HUES48 (cell line): Measurements from ENCODE around the gene FAM219A.

Source experiments
- H3K27ac ChIP-seq: one replicate; pipeline ENCODE4 v1.7.0; 2013; ENCODE audit warnings: low read depth, low read length, inconsistent platforms
- H3K27me3 ChIP-seq: 2 replicates; pipeline ENCODE4 v1.6.1; 2013; ENCODE audit warnings: mild to moderate bottlenecking, low read length; ENCODE audit not compliant: control insufficient read depth, insufficient read depth
- H3K36me3 ChIP-seq: 2 replicates; pipeline ENCODE4 v1.6.1; 2013; ENCODE audit warnings: low read length; ENCODE audit not compliant: control insufficient read depth, insufficient read depth
- H3K4me1 ChIP-seq: 2 replicates; pipeline ENCODE4 v1.6.1; 2013; ENCODE audit warnings: mild to moderate bottlenecking, low read length; ENCODE audit not compliant: control insufficient read depth, insufficient read depth
- H3K4me3 ChIP-seq: 2 replicates; pipeline ENCODE4 v1.5.1; 2013; ENCODE audit warnings: mild to moderate bottlenecking, low read depth, low read length
- H3K9ac ChIP-seq: 2 replicates; pipeline ENCODE4 v1.6.1; 2013; ENCODE audit warnings: mild to moderate bottlenecking, low read depth, low read length, moderate library complexity
- H3K9me3 ChIP-seq: 2 replicates; pipeline ENCODE4 v1.6.1; 2013; ENCODE audit warnings: low read length; ENCODE audit not compliant: control insufficient read depth, insufficient read depth

The FAM219A gene

GRCh38 chr9:34459356-34459755 lies 986 bp upstream of the FAM219A start:
- H3K9ac ChIP-seq, result no peak overlapping the region
- no peaks in the 10 kb centered on the region for H3K36me3 ChIP-seq
- peaks cover 9% of the 10 kb centered on the region for H3K4me1 ChIP-seq
- no peak overlapping the region for H3K27ac ChIP-seq
- no peaks in the 10 kb centered on the region; the same call in 1 of the 2 replicates for H3K27me3 ChIP-seq
- H3K9me3 ChIP-seq, result no peaks in the 10 kb centered on the region
- no peak overlapping the region for H3K4me3 ChIP-seq

GRCh38 chr9:34458959-34459340 lies 580 bp upstream of the FAM219A start:
- no peak overlapping the region for H3K27ac ChIP-seq
- no peak overlapping the region for H3K9ac ChIP-seq
- peak overlapping the region; percentile 75 for H3K4me3 ChIP-seq
- H3K36me3 ChIP-seq, result no peaks in the 10 kb centered on the region
- H3K27me3 ChIP-seq, result no peaks in the 10 kb centered on the region; the same call in 1 of the 2 replicates
- H3K9me3 ChIP-seq, result no peaks in the 10 kb centered on the region
- peaks cover 9% of the 10 kb centered on the region for H3K4me1 ChIP-seq

GRCh38 chr9:34457266-34458012 lies 931 bp downstream of the FAM219A start:
- peaks cover 9% of the 10 kb centered on the region for H3K4me1 ChIP-seq
- H3K9me3 ChIP-seq, result no peaks in the 10 kb centered on the region
- H3K27me3 ChIP-seq, result no peaks in the 10 kb centered on the region; the same call in 1 of the 2 replicates
- no peak overlapping the region for H3K27ac ChIP-seq
- H3K4me3 ChIP-seq, result peak overlapping the region; percentile 78
- H3K9ac ChIP-seq, result peak overlapping the region; percentile 45; the same call in 1 of the 2 replicates
- H3K36me3 ChIP-seq, result no peaks in the 10 kb centered on the region

- Histone ChIP-seq H3K9ac (peak overlapping the region; percentile 45; the same call in 1 of the 2 replicates), H3K4me3 (peak overlapping the region; percentile 78), H3K4me1 (peaks cover 13% of the 10 kb centered on the region)
These were observed 1.6 kb downstream of the FAM219A start for GRCh38 chr9:34456746-34457145.

GRCh38 chr9:34456151-34456550 lies 2.2 kb downstream of the FAM219A start:
- no peak overlapping the region for H3K4me3 ChIP-seq
- H3K36me3 ChIP-seq, result no peaks in the 10 kb centered on the region
- H3K9ac ChIP-seq, result no peak overlapping the region
- peaks cover 16% of the 10 kb centered on the region for H3K4me1 ChIP-seq
- no peak overlapping the region for H3K27ac ChIP-seq
- no peaks in the 10 kb centered on the region for H3K9me3 ChIP-seq
- no peaks in the 10 kb centered on the region; the same call in 1 of the 2 replicates for H3K27me3 ChIP-seq

More at GRCh38 chr9:34456746-34457145, 1.6 kb downstream of the FAM219A start:
- no peaks in the 10 kb centered on the region for H3K36me3 ChIP-seq
- no peak overlapping the region for H3K27ac ChIP-seq
- H3K27me3 ChIP-seq, result no peaks in the 10 kb centered on the region; the same call in 1 of the 2 replicates
- no peaks in the 10 kb centered on the region for H3K9me3 ChIP-seq

GRCh38 chr9:34454571-34455065 lies 3.8 kb downstream of the FAM219A start:
- H3K9me3 ChIP-seq, result no peaks in the 10 kb centered on the region
- H3K36me3 ChIP-seq, result no peaks in the 10 kb centered on the region
- no peaks in the 10 kb centered on the region; the same call in 1 of the 2 replicates for H3K27me3 ChIP-seq
- H3K4me3 ChIP-seq, result no peak overlapping the region
- H3K27ac ChIP-seq, result no peak overlapping the region
- no peak overlapping the region for H3K9ac ChIP-seq
- H3K4me1 ChIP-seq, result peaks cover 18% of the 10 kb centered on the region

GRCh38 chr9:34452568-34452967 lies 5.8 kb downstream of the FAM219A start:
- Histone ChIP-seq H3K9ac (no peak overlapping the region), H3K4me3 (no peak overlapping the region), H3K27me3 (no peaks in the 10 kb centered on the region), H3K4me1 (peaks cover 14% of the 10 kb centered on the region), H3K9me3 (no peaks in the 10 kb centered on the region), H3K36me3 (no peaks in the 10 kb centered on the region), H3K27ac (no peak overlapping the region)

GRCh38 chr9:34451545-34451944 lies 6.8 kb downstream of the FAM219A start:
- H3K4me1 ChIP-seq, result peaks cover 9% of the 10 kb centered on the region; the same call in 1 of the 2 replicates
- no peaks in the 10 kb centered on the region for H3K27me3 ChIP-seq
- H3K9ac ChIP-seq, result no peak overlapping the region
- no peak overlapping the region for H3K4me3 ChIP-seq
- no peak overlapping the region for H3K27ac ChIP-seq
- no peaks in the 10 kb centered on the region for H3K9me3 ChIP-seq
- H3K36me3 ChIP-seq, result no peaks in the 10 kb centered on the region

- Histone ChIP-seq H3K9me3 (no peaks in the 10 kb centered on the region), H3K36me3 (no peaks in the 10 kb centered on the region), H3K27me3 (no peaks in the 10 kb centered on the region), H3K27ac (no peak overlapping the region), H3K9ac (no peak overlapping the region), H3K4me1 (peaks cover 9% of the 10 kb centered on the region; the same call in 1 of the 2 replicates), H3K4me3 (no peak overlapping the region)
These were observed 7.2 kb downstream of the FAM219A start for GRCh38 chr9:34451135-34451534.

- no peaks in the 10 kb centered on the region for H3K27me3 ChIP-seq
- no peak overlapping the region for H3K9ac ChIP-seq
- H3K27ac ChIP-seq, result no peak overlapping the region
- peaks cover 9% of the 10 kb centered on the region; the same call in 1 of the 2 replicates for H3K4me1 ChIP-seq
- no peaks in the 10 kb centered on the region for H3K9me3 ChIP-seq
- H3K36me3 ChIP-seq, result no peaks in the 10 kb centered on the region
- no peak overlapping the region for H3K4me3 ChIP-seq
These were observed 7.7 kb downstream of the FAM219A start for GRCh38 chr9:34450644-34451043.

- Histone ChIP-seq H3K4me3 (no peak overlapping the region), H3K36me3 (no peaks in the 10 kb centered on the region), H3K4me1 (peaks cover 17% of the 10 kb centered on the region), H3K27me3 (no peaks in the 10 kb centered on the region), H3K9me3 (no peaks in the 10 kb centered on the region), H3K9ac (no peak overlapping the region), H3K27ac (no peak overlapping the region)
These were observed 11.4 kb downstream of the FAM219A start for GRCh38 chr9:34446951-34447350.
